Measurements from ENCODE around the gene SOHLH1.

The SOHLH1 gene

GRCh38 chr9:135649508-135649907 lies 49.8 kb downstream of the SOHLH1 start:
- H3K27ac ChIP-seq = no peak overlapping the region
- no peak for TF ChIP-seq CTCF (conservative IDR thresholded peaks at IDR 0.05)

DNA sequence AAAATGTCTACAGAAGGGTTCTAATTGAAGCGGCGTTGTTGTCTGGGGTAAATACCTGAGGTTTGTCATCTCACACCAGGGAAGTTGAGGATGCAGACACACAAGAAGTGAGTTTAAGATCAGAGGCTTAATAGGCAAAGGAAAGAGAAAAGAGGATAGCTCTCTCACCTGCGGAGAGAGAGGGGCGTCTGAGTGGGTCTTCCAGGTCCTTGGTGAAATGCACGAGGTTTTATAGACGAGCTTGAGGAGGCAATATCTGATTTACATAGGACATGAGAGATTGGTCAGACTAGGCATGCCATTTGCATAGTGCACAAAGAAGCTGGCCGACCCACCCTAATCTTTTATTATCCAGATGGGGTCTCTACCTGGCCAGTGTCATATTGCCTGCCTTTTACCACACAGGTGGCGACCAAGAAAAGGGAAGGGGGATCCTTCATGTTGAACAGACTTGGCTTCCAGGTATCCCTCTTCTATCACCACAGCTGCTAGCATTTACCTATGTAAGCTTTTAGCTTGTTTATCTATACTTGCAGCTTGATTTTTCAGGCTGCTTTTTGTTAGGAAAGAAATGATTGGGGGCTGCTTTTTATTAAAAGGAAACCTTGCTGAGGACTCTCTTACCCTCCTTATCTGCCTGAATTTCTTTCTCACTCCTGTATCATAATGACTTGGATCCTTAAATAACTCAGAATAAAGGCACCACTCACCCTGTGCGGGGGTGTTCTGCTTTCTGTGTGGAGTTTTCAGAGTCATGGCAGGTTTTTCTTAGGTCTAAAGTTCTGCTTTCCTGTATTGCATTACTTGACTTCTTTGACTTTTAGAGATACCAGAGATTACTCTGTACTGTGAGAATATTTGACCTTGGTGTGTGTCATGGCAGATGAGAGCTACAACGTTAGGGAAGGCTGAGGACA lies 50.5 kb downstream of the SOHLH1 start:
- TF ChIP-seq CTCF (conservative IDR thresholded peaks at IDR 0.05) = no peak
- H3K27ac ChIP-seq = no peak overlapping the region

DNA sequence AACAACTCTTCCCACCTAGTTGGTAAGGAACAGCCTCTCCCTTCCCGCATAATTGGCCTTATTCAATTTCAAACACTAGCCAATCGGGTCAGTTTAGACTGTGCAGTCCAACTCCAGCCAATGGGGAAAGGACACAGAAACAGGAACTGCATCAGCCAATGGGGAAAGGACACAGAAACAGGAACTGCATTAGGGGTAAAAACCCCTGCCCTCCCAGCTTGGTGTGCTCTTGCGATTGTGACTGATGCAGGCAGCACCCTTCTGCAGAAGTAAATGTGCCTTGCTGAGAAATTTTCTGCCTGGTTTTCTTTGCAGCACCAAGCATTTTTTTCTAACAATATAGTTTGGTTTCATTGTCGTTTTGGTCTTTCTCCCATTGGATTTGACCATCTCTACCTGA lies 51.4 kb downstream of the SOHLH1 start:
- TF ChIP-seq CTCF (conservative IDR thresholded peaks at IDR 0.05) = no peak
- no peak overlapping the region for H3K27ac ChIP-seq

DNA sequence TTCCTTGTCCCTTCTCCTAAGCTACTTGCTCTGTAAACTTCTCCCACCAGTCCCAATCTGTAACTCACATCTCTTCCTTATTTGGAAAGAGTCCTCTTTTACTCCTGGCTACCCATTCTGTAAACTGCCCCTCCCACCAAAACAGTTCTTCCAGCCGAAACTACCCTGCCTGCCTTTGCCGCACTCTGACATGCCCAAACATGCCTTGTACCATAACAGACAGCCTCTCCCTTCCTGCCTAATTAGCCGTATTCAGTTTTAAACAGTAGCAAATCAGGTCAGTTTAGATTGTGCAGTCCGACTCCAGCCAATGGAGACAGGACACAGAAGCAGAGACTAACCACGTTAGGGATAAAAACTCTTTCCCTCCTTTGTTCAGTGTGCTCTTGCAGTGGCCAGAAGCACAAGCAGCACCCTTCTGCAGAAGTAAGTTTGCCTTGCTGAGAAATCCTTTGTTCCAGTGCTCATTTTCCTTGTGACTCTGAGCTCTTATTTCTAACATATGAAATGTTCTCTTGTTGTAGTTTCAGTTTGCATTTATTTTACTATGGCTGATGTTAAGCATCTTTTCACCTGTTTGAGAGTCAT lies 54.6 kb downstream of the SOHLH1 start:
- no peak overlapping the region for H3K27ac ChIP-seq
- TF ChIP-seq CTCF (conservative IDR thresholded peaks at IDR 0.05) = no peak
